Loucy (cell line): Measurements from ENCODE around the gene CENPT.

Experiments
- H2AFZ ChIP-seq: fragments of 200-600 bp; sonication (generic); 2 replicates; pipeline ENCODE4 v1.6.0; 2016; ENCODE audit warnings: antibody characterized with exemption, mild to moderate bottlenecking, low read length, moderate library complexity
- H3F3A ChIP-seq: fragments of 200-600 bp; 2 replicates; pipeline ENCODE4 v1.6.0; 2016; ENCODE audit warnings: antibody characterized with exemption, low read depth, mild to moderate bottlenecking
- H3K27me3 ChIP-seq: fragments of 200-600 bp; sonication (generic); 2 replicates; pipeline ENCODE4 v1.6.1; 2014; ENCODE audit warnings: low read length, mild to moderate bottlenecking; ENCODE audit not compliant: insufficient read depth, poor library complexity, severe bottlenecking
- H3K36me3 ChIP-seq: fragments of 200-600 bp; sonication (generic); 2 replicates; pipeline ENCODE4 v1.6.1; 2016; ENCODE audit warnings: low read length; ENCODE audit not compliant: insufficient read depth
- H3K4me1 ChIP-seq: fragments of 200-600 bp; sonication (generic); 2 replicates; pipeline ENCODE4 v1.5.1; 2014; ENCODE audit warnings: low read length, mild to moderate bottlenecking; ENCODE audit not compliant: insufficient read depth, poor library complexity, severe bottlenecking
- H3K4me2 ChIP-seq: fragments of 200-600 bp; sonication (generic); 2 replicates; pipeline ENCODE4 v1.6.0; 2014; ENCODE audit warnings: antibody characterized with exemption, low read length, low read depth, mild to moderate bottlenecking; ENCODE audit not compliant: poor library complexity, severe bottlenecking
- H3K4me3 ChIP-seq: fragments of 200-600 bp; sonication (generic); 2 replicates; pipeline ENCODE4 v1.5.1; 2014; ENCODE audit warnings: low read length, mild to moderate bottlenecking, mixed read lengths; ENCODE audit not compliant: poor library complexity, severe bottlenecking
- H3K79me2 ChIP-seq: fragments of 200-600 bp; sonication (generic); 2 replicates; pipeline ENCODE4 v1.6.1; 2014; ENCODE audit warnings: low read length; ENCODE audit not compliant: insufficient read depth
- H3K9ac ChIP-seq: fragments of 200-600 bp; sonication (generic); 2 replicates; pipeline ENCODE4 v1.6.0; 2014; ENCODE audit warnings: mild to moderate bottlenecking, low read depth, low read length, moderate library complexity; ENCODE audit not compliant: poor library complexity, severe bottlenecking
- H3K9me2 ChIP-seq: fragments of 200-600 bp; sonication (generic); replicated peaks from 2 replicates; pipeline ENCODE4 v1.6.1; 2016; ENCODE audit warnings: low read depth, low read length, mixed read lengths
- H3K9me3 ChIP-seq: fragments of 200-600 bp; sonication (generic); 2 replicates; pipeline ENCODE4 v1.6.1; 2014; ENCODE audit warnings: mild to moderate bottlenecking, antibody characterized with exemption, low read length, low read depth; ENCODE audit not compliant: insufficient read depth
- H4K20me1 ChIP-seq: fragments of 200-600 bp; sonication (generic); 2 replicates; pipeline ENCODE4 v1.6.0; 2014; ENCODE audit warnings: antibody characterized with exemption, low read length, mild to moderate bottlenecking; ENCODE audit not compliant: insufficient read depth, poor library complexity, severe bottlenecking
- CTCF ChIP-seq: fragments of 200-600 bp; sonication (generic); conservative IDR thresholded peaks from 2 replicates; pipeline ENCODE4 v1.5.1; 2014; ENCODE audit warnings: mild to moderate bottlenecking, antibody characterized with exemption, low read length
- EZH2phosphoT487 ChIP-seq: fragments of 200-600 bp; IDR thresholded peaks from 2 replicates; pipeline ENCODE4 v1.6.1; 2018; ENCODE audit warnings: antibody characterized with exemption, mild to moderate bottlenecking, moderate library complexity, borderline replicate concordance

The CENPT gene

GRCh38 chr16:67796099-67796718, 51.3 kb downstream of the CENPT start:
- Histone ChIP-seq H3K4me3 (no peak overlapping the region), H3K79me2 (peaks cover 73% of the 10 kb centered on the region; the same call in 1 of the 2 replicates), H3K4me2 (no peak overlapping the region), H3K9me2 (no peaks in the 10 kb centered on the region), H2AFZ (no peak overlapping the region), H3K27me3 (no peaks in the 10 kb centered on the region), H3K9ac (no peak overlapping the region), H3F3A (no peaks in the 10 kb centered on the region), H3K36me3 (peaks cover 7% of the 10 kb centered on the region; the same call in 1 of the 2 replicates), H3K4me1 (peaks cover 15% of the 10 kb centered on the region), H4K20me1 (peaks cover 13% of the 10 kb centered on the region), H3K9me3 (no peaks in the 10 kb centered on the region)
- no peak for TF ChIP-seq CTCF
- TF ChIP-seq EZH2phosphoT487, result no peak

- Histone ChIP-seq H3K9ac (no peak overlapping the region), H3K4me2 (no peak overlapping the region), H2AFZ (no peak overlapping the region), H3K4me3 (no peak overlapping the region), H3K79me2 (peaks cover 52% of the 10 kb centered on the region; the same call in 1 of the 2 replicates), H3K9me2 (no peaks in the 10 kb centered on the region), H3K4me1 (no peaks in the 10 kb centered on the region), H3K36me3 (no peaks in the 10 kb centered on the region), H3K9me3 (no peaks in the 10 kb centered on the region), H4K20me1 (peaks cover 6% of the 10 kb centered on the region), H3F3A (no peaks in the 10 kb centered on the region), H3K27me3 (no peaks in the 10 kb centered on the region)
- no peak for TF ChIP-seq EZH2phosphoT487
- no peak for TF ChIP-seq CTCF
Observed at GRCh38 chr16:67790071-67790470, 57.4 kb downstream of the CENPT start.

- Histone ChIP-seq H3K79me2 (peaks cover 47% of the 10 kb centered on the region; the same call in 1 of the 2 replicates), H3K36me3 (no peaks in the 10 kb centered on the region), H3K27me3 (no peaks in the 10 kb centered on the region), H2AFZ (no peak overlapping the region), H4K20me1 (peaks cover 9% of the 10 kb centered on the region), H3K4me3 (no peak overlapping the region), H3K9me3 (no peaks in the 10 kb centered on the region), H3K9ac (no peak overlapping the region), H3K9me2 (no peaks in the 10 kb centered on the region), H3F3A (peaks cover 3% of the 10 kb centered on the region; the same call in 1 of the 2 replicates), H3K4me2 (no peak overlapping the region), H3K4me1 (peaks cover 17% of the 10 kb centered on the region)
- no peak for TF ChIP-seq CTCF
- no peak for TF ChIP-seq EZH2phosphoT487
Observed at GRCh38 chr16:67786491-67786890, 61.0 kb downstream of the CENPT start.
